ENCODE measurements around the gene ZBED2.
"Not testable (repeated sequence)": the region's sequence is repeated elsewhere in the genome, so short reads cannot be mapped to it uniquely, and the experiment has no call there.

The ZBED2 gene

GRCh38 chr3:111595232-111595631, at the start of gene ZBED2:
Gene ZBED2 (minus strand): TSS chr3:111595346. CDS start chr3:111594201, 1,145 bp downstream.
- no peak for DNase-seq (ENCODE audit: extremely low read depth, low read depth)

GRCh38 chr3:111639316-111639715, 44.2 kb upstream of the ZBED2 start:
- no peak for TF ChIP-seq CTCF (IDR thresholded peaks at IDR 0.05; ENCODE audit: low read depth, low read length)
- no peak for DNase-seq (ENCODE audit: extremely low read depth, low read depth)

More at GRCh38 chr3:111595232-111595631, at the start of gene ZBED2:
- TF ChIP-seq CTCF (IDR thresholded peaks at IDR 0.05; ENCODE audit: low read depth, low read length): no peak

- no peak for TF ChIP-seq CTCF (IDR thresholded peaks at IDR 0.05; ENCODE audit: low read depth, low read length)
- DNase-seq (ENCODE audit: extremely low read depth, low read depth): no peak
Observed at GRCh38 chr3:111636366-111636885, 41.3 kb upstream of the ZBED2 start.

GRCh38 chr3:111635403-111635802, 40.3 kb upstream of the ZBED2 start:
- TF ChIP-seq CTCF (IDR thresholded peaks at IDR 0.05; ENCODE audit: low read depth, low read length): no peak
- DNase-seq (ENCODE audit: extremely low read depth, low read depth): no peak

GRCh38 chr3:111630638-111631037, 35.5 kb upstream of the ZBED2 start:
- DNase-seq (ENCODE audit: extremely low read depth, low read depth): peak; percentile 44

- not testable (repeated sequence) for DNase-seq (ENCODE audit: extremely low read depth, low read depth)
Observed at GRCh38 chr3:111629018-111629417, 33.9 kb upstream of the ZBED2 start.

GRCh38 chr3:111627092-111627491, 31.9 kb upstream of the ZBED2 start:
- no peak for TF ChIP-seq CTCF (IDR thresholded peaks at IDR 0.05; ENCODE audit: low read depth, low read length)
- DNase-seq (ENCODE audit: extremely low read depth, low read depth): no peak

GRCh38 chr3:111621535-111621934, 26.4 kb upstream of the ZBED2 start:
- TF ChIP-seq CTCF (IDR thresholded peaks at IDR 0.05; ENCODE audit: low read depth, low read length): peak; percentile 23
- no peak for DNase-seq (ENCODE audit: extremely low read depth, low read depth)
